ENCODE results near the gene TMEM209.

GRCh38 chr7:130213828-130214227 is 8.6 kb upstream of the TMEM209 start:
- TF ChIP-seq CTCF (IDR thresholded peaks at IDR 0.05) (no peak), EZH2phosphoT487 (IDR thresholded peaks at IDR 0.05) (no peak)
